H1 (cell line): ENCODE results near the gene NRAS. TPM values are rescaled to one million over a fixed set of nuclear protein-coding genes. Genes with fewer than 3 reads are reported as not detected.

Experiments
- CEBPB ChIP-seq: IDR thresholded peaks from 2 replicates; pipeline ENCODE4 v1.6.1; 2012; ENCODE audit warnings: low read depth, low read length
- CHD2 ChIP-seq: IDR thresholded peaks from 2 replicates; pipeline ENCODE4 v1.6.1; 2012; ENCODE audit warnings: low read length, improper control_type of control experiment
- CREB1 ChIP-seq: IDR thresholded peaks from 2 replicates; pipeline ENCODE4 v1.6.1; 2012; ENCODE audit warnings: inconsistent platforms
- CTBP2 ChIP-seq: IDR thresholded peaks from 2 replicates; pipeline ENCODE4 v1.7.0; 2011; ENCODE audit warnings: borderline replicate concordance, mild to moderate bottlenecking, moderate library complexity, mixed read lengths, low read length; ENCODE audit not compliant: insufficient read depth, insufficient read length
- EP300 ChIP-seq, 2 experiments: IDR thresholded peaks; 1 replicate in 1 of 2; 2 replicates in 1 of 2; pipeline ENCODE4 v1.6.1; 2011 to 2012; ENCODE audit warnings: low read depth in 2 of 2, low read length in 2 of 2, mild to moderate bottlenecking in 2 of 2, borderline replicate concordance in 1 of 2, inconsistent platforms in 1 of 2, moderate library complexity in 1 of 2
- FOSL1 ChIP-seq: IDR thresholded peaks from 2 replicates; pipeline ENCODE4 v1.6.1; 2011; ENCODE audit warnings: mild to moderate bottlenecking, low read depth, low read length, moderate library complexity; ENCODE audit not compliant: insufficient read depth
- HDAC6 ChIP-seq: IDR thresholded peaks from one replicate; pipeline ENCODE4 v1.7.1; 2012; ENCODE audit warnings: low read depth, mild to moderate bottlenecking, inconsistent platforms, low read length, moderate library complexity
- KDM1A ChIP-seq: fragments of 200-600, 300-600 bp; sonication (generic); IDR thresholded peaks from 2 replicates; pipeline ENCODE4 v1.7.1; 2016; ENCODE audit warnings: mild to moderate bottlenecking, low read length, borderline replicate concordance
- KDM4A ChIP-seq: IDR thresholded peaks from one replicate; pipeline ENCODE4 v1.7.1; 2012; ENCODE audit warnings: low read depth, mild to moderate bottlenecking, moderate library complexity, low read length, inconsistent platforms; ENCODE audit not compliant: severe bottlenecking
- RBBP5 ChIP-seq: IDR thresholded peaks from 2 replicates; pipeline ENCODE4 v1.7.1; 2012; ENCODE audit warnings: low read depth, mild to moderate bottlenecking, inconsistent platforms, low read length, moderate library complexity, borderline replicate concordance
- RXRA ChIP-seq: IDR thresholded peaks from 2 replicates; pipeline ENCODE4 v1.6.1; 2011; ENCODE audit warnings: low read depth, mild to moderate bottlenecking, low read length, moderate library complexity; ENCODE audit not compliant: insufficient read depth
- SP2 ChIP-seq: IDR thresholded peaks from 2 replicates; pipeline ENCODE4 v1.6.1; 2012; ENCODE audit warnings: mild to moderate bottlenecking, low read length, inconsistent platforms
- SRF ChIP-seq: IDR thresholded peaks from 2 replicates; pipeline ENCODE4 v1.6.1; 2011; ENCODE audit warnings: mild to moderate bottlenecking, low read depth, low read length, moderate library complexity
- SUZ12 ChIP-seq: fragments of 200-600 bp; sonication (generic); IDR thresholded peaks from 2 replicates; pipeline ENCODE4 v1.6.1; 2012; ENCODE audit warnings: mild to moderate bottlenecking, inconsistent platforms, low read length, moderate library complexity, mixed read lengths
- TCF12 ChIP-seq: IDR thresholded peaks from 2 replicates; pipeline ENCODE4 v1.6.1; 2011; ENCODE audit warnings: low read depth, mild to moderate bottlenecking, low read length
- polyA plus RNA-seq, 7 experiments: library from polyadenylated mRNA; depleted of rRNA in 3 of 7; stranded (reverse) in 5 of 7; unstranded in 2 of 7; fragments of >200 nt in 5 of 7; fragments of 200-250 nt in 2 of 7; gene quantifications; 1 replicate in 5 of 7; 2 replicates in 1 of 7; 4 replicates in 1 of 7; pipeline versions ENCODE4 v1.2.1 to v1.2.3, GENCODE V29; 2011 to 2013; ENCODE audit warnings: missing spikeins in 2 of 7, mixed read lengths in 2 of 7
- total RNA-seq: library from RNA; stranded (reverse); fragmentation: NEBNext Ultra II Directional; extraction: Animal tissue kit (Norgen Biotek cat#: 25700); gene quantifications from 2 replicates; pipeline ENCODE4 v1.2.1, GENCODE V29; 2021
- TF ChIP-seq, protein P1 (sequence below), 3 experiments: IDR thresholded peaks; 1 replicate in 2 of 3; 2 replicates in 1 of 3; pipeline versions ENCODE4 v1.5.1 to v1.6.1; 2011; ENCODE audit warnings: low read length in 3 of 3, mild to moderate bottlenecking in 3 of 3, inconsistent platforms in 2 of 3, low read depth in 1 of 3, moderate library complexity in 1 of 3; ENCODE audit not compliant: insufficient read depth in 1 of 3; ENCODE audit errors: control extremely low read depth in 1 of 3
- TF ChIP-seq, protein P2 (sequence below): IDR thresholded peaks from 2 replicates; pipeline ENCODE4 v1.6.1; 2012; ENCODE audit warnings: low read length, inconsistent platforms
- TF ChIP-seq, protein P3 (sequence below): IDR thresholded peaks from 2 replicates; pipeline ENCODE4 v1.6.1; 2011; ENCODE audit warnings: low read length, improper control_type of control experiment

The NRAS gene
- total and polyA plus RNA-seq, 2 of the 8 experiments (the other 6 are each of a cell fraction or from before 2014, with no cell fraction given): 24.5 to 65.1 TPM

DNA sequence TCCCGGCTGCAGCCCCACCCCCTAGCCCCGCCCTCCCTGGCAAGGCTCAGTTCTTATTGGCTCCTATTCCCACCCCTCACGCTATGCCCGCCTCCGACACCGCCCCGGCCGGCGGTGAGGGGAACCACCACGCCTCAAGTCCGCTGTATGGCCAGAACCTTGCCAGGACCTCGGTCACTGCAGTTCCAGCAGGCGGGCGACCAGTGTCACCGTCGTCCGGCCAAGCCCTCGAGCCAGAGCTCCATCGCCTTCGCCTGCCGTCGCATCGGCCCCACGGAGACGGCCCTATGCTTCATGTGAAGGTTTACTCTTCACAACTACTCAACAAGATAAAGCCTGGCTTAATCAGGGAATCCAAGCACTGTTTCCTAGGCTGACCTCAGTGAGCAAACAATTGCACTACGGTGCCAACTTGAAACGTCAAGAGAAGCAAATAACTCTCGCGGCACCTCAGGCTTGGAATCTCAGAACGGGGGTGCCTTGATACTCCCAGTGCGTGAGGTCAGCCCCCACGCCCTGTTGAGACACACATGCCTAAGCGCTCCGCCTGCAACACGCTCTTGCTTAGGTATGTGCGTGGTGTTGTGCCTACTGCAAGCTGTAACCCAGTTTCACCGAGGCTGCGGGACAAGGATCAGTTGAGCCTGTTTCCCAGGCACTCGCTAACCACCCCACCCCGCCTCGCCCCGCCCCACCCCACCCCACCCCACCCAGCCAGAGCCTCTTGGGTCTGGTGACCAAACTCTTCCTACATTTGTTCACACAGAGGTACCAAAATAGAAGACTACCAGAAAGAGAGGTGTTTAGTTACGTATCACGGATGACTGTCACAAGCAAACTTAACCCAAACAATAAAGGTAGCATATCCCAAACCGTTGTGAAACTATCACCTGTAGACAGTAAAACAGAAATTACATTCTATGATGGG, 46.2 kb downstream of the NRAS start (continued):
- TF ChIP-seq RXRA: no peak
- no peak for TF ChIP-seq FOSL1
- TF ChIP-seq, protein P1, sequence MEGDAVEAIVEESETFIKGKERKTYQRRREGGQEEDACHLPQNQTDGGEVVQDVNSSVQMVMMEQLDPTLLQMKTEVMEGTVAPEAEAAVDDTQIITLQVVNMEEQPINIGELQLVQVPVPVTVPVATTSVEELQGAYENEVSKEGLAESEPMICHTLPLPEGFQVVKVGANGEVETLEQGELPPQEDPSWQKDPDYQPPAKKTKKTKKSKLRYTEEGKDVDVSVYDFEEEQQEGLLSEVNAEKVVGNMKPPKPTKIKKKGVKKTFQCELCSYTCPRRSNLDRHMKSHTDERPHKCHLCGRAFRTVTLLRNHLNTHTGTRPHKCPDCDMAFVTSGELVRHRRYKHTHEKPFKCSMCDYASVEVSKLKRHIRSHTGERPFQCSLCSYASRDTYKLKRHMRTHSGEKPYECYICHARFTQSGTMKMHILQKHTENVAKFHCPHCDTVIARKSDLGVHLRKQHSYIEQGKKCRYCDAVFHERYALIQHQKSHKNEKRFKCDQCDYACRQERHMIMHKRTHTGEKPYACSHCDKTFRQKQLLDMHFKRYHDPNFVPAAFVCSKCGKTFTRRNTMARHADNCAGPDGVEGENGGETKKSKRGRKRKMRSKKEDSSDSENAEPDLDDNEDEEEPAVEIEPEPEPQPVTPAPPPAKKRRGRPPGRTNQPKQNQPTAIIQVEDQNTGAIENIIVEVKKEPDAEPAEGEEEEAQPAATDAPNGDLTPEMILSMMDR (IDR thresholded peaks at IDR 0.05; ENCODE audit: control extremely low read depth in 1 of 3, insufficient read depth in 1 of 3, low read depth in 1 of 3, low read length in 3 of 3): peak in 1 of 3 experiments; percentile 6; a peak in 1 of 4 replicates
- TF ChIP-seq, protein P2, sequence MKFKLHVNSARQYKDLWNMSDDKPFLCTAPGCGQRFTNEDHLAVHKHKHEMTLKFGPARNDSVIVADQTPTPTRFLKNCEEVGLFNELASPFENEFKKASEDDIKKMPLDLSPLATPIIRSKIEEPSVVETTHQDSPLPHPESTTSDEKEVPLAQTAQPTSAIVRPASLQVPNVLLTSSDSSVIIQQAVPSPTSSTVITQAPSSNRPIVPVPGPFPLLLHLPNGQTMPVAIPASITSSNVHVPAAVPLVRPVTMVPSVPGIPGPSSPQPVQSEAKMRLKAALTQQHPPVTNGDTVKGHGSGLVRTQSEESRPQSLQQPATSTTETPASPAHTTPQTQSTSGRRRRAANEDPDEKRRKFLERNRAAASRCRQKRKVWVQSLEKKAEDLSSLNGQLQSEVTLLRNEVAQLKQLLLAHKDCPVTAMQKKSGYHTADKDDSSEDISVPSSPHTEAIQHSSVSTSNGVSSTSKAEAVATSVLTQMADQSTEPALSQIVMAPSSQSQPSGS: no peak
- no peak for TF ChIP-seq CHD2
- no peak for TF ChIP-seq HDAC6
- TF ChIP-seq KDM1A: no peak
- TF ChIP-seq, protein P3, sequence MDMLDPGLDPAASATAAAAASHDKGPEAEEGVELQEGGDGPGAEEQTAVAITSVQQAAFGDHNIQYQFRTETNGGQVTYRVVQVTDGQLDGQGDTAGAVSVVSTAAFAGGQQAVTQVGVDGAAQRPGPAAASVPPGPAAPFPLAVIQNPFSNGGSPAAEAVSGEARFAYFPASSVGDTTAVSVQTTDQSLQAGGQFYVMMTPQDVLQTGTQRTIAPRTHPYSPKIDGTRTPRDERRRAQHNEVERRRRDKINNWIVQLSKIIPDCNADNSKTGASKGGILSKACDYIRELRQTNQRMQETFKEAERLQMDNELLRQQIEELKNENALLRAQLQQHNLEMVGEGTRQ: no peak
- no peak for TF ChIP-seq CTBP2
- TF ChIP-seq CEBPB: no peak
- TF ChIP-seq KDM4A: peak; percentile 47
- TF ChIP-seq TCF12: no peak
- TF ChIP-seq RBBP5: no peak
- no peak for TF ChIP-seq SRF
- TF ChIP-seq EP300 (IDR thresholded peaks at IDR 0.05; ENCODE audit: borderline replicate concordance in 1 of 2, low read depth in 2 of 2, low read length in 2 of 2): no peak
- peak; percentile 13; the same call in 1 of the 2 replicates for TF ChIP-seq SP2
- TF ChIP-seq SUZ12: no peak
- TF ChIP-seq CREB1: no peak
